ENCODE results near the gene PKD2.
"Not testable (repeated sequence)": the region's sequence is repeated elsewhere in the genome, so short reads cannot be mapped to it uniquely, and the experiment has no call there.

PKD2 gene

GRCh38 chr4:87989765-87990164, 17.7 kb upstream of the PKD2 start:
- Histone ChIP-seq H3K4me3 (ENCODE audit: low read depth in 1 of 2, low read length in 2 of 2) (no peak overlapping the region), H3K36me3 (ENCODE audit: insufficient read depth, low read length) (no peaks in the 10 kb centered on the region), H3K9ac (ENCODE audit: low read length) (no peak overlapping the region), H3K9me3 (ENCODE audit: low read length) (no peaks in the 10 kb centered on the region), H3K27ac (ENCODE audit: low read depth, low read length) (no peak overlapping the region), H3K4me1 (ENCODE audit: insufficient read depth, low read length) (no peaks in the 10 kb centered on the region), H3K27me3 (ENCODE audit: control insufficient read depth in 1 of 2, insufficient read depth in 2 of 2, low read length in 2 of 2) (no peaks in the 10 kb centered on the region)

DNA sequence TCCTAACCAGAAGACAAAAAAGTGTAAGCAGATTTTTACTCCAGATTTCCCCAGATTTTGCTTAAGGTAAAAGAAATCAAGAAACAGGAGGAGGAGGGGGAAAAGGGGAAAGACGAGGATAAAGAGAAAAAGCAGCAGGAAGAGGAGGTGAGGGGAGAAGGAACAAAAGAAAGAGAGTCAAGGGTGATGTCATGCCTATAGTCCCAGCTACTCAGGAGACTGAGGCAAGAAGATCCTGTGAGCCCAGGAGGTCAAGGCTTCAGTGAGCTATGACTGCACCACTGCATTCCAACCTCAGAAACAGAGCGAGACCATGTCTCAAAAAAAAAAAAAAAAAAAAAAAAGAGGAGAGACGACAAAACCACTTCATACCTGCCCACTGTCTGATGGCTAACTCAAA, 12.0 kb upstream of the PKD2 start:
- Histone ChIP-seq H3K4me3 (ENCODE audit: low read depth in 1 of 2, low read length in 2 of 2) (no peak overlapping the region), H3K27me3 (ENCODE audit: control insufficient read depth in 1 of 2, insufficient read depth in 2 of 2, low read length in 2 of 2) (no peaks in the 10 kb centered on the region), H3K27ac (ENCODE audit: low read depth, low read length) (no peak overlapping the region), H3K9ac (ENCODE audit: low read length) (no peak overlapping the region), H3K36me3 (ENCODE audit: insufficient read depth, low read length) (no peaks in the 10 kb centered on the region), H3K9me3 (ENCODE audit: low read length) (no peaks in the 10 kb centered on the region), H3K4me1 (ENCODE audit: insufficient read depth, low read length) (no peaks in the 10 kb centered on the region)

DNA sequence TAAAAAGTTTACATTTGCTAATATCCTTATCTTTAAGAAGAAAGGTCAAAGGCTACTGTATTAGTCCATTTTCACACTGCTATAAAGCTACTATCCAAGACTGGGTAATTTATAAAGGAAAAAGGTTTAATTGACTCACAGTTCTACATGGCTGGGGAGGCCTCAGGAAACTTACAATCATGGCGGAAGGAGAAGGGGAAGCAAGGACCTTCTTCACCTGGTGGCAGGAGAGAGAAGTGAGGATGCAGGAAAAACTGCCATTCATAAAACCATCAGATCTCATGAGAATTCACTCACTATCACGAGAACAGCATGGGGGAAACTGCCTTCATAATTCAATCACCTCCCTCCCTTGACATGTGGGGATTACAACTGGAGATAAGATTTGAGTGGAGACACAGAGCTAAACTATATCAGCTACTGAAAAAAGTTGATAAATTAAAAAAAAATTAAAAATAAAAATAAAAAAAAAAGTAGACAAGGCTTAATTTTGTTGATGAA, 8.2 kb upstream of the PKD2 start:
- H3K4me3 ChIP-seq (ENCODE audit: low read depth in 1 of 2, low read length in 2 of 2); H3K9me3 ChIP-seq (ENCODE audit: low read length); H3K9ac ChIP-seq (ENCODE audit: low read length); H3K36me3 ChIP-seq (ENCODE audit: insufficient read depth, low read length); H3K4me1 ChIP-seq (ENCODE audit: insufficient read depth, low read length); H3K27ac ChIP-seq (ENCODE audit: low read depth, low read length); H3K27me3 ChIP-seq (ENCODE audit: control insufficient read depth in 1 of 2, insufficient read depth in 2 of 2, low read length in 2 of 2): not testable (repeated sequence)

DNA sequence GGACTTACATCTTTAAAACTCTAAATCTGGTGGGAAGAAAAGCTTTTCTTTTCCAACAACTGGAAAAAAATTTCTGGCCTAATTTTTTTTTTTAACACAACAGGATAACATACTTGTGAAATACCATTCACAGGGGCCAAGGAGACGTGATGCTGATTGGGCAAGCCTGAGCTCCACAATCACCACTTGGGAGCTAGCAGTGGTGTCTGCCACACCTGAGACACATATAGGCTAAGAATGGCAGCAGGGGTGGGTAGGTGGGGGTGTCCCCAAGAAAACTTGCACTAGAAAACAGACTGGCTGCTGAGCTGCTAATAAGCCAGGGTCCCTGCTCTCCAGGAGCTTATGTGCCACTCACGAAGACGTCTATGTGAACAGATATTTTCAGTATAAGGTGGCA, 5.6 kb upstream of the PKD2 start:
- Histone ChIP-seq H3K9ac (ENCODE audit: low read length) (no peak overlapping the region), H3K36me3 (ENCODE audit: insufficient read depth, low read length) (no peaks in the 10 kb centered on the region), H3K27me3 (ENCODE audit: control insufficient read depth in 1 of 2, insufficient read depth in 2 of 2, low read length in 2 of 2) (no peaks in the 10 kb centered on the region), H3K27ac (ENCODE audit: low read depth, low read length) (no peak overlapping the region), H3K4me3 (ENCODE audit: low read depth in 1 of 2, low read length in 2 of 2) (no peak overlapping the region), H3K4me1 (ENCODE audit: insufficient read depth, low read length) (peaks cover 14% of the 10 kb centered on the region), H3K9me3 (ENCODE audit: low read length) (no peaks in the 10 kb centered on the region)

DNA sequence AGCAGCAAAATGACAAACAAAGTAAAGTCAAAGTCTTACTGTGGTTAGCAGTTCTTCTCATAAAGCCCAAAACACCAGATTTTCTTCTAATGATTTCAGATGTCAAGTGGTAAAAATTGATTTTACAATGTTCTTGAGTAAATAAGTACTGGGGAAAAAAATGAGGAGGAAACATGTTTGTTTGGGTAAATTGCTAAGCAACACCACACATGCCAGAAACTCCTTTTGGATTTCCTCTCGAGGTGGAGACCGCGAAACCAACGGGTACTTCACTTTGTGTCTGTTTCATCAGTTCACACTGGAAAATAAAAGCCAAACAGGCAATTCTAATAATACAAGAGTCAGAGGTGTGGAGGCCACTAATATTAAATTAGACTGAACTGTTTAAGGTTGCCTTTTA, 4.6 kb upstream of the PKD2 start:
- Histone ChIP-seq H3K4me1 (ENCODE audit: insufficient read depth, low read length) (peaks cover 16% of the 10 kb centered on the region), H3K36me3 (ENCODE audit: insufficient read depth, low read length) (no peaks in the 10 kb centered on the region), H3K9me3 (ENCODE audit: low read length) (no peaks in the 10 kb centered on the region), H3K27ac (ENCODE audit: low read depth, low read length) (no peak overlapping the region), H3K9ac (ENCODE audit: low read length) (no peak overlapping the region), H3K4me3 (ENCODE audit: low read depth in 1 of 2, low read length in 2 of 2) (no peak overlapping the region), H3K27me3 (ENCODE audit: control insufficient read depth in 1 of 2, insufficient read depth in 2 of 2, low read length in 2 of 2) (no peaks in the 10 kb centered on the region)

DNA sequence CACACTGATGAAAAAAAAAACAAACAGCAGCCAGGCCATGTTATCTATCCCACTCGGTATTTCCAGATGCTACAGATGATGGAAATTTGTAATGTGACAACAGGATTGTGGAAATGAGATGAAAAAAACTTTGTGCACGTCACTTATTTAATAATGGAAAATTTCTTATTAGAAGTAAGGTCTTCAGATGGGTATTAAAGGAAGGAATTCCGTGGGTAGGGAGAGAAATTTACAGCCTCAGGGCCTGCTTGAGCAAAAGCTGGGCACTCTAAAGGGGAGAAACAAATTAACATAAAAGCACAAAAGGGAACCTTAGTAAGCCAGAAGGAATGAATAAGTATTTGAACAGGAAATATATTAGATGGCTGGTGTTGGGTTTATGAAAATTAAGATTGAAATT, 4.2 kb upstream of the PKD2 start:
- H3K27ac ChIP-seq (ENCODE audit: low read depth, low read length), result no peak overlapping the region
- no peaks in the 10 kb centered on the region for H3K36me3 ChIP-seq (ENCODE audit: insufficient read depth, low read length)
- no peaks in the 10 kb centered on the region for H3K9me3 ChIP-seq (ENCODE audit: low read length)
- H3K9ac ChIP-seq (ENCODE audit: low read length), result no peak overlapping the region
- no peaks in the 10 kb centered on the region for H3K27me3 ChIP-seq (ENCODE audit: control insufficient read depth in 1 of 2, insufficient read depth in 2 of 2, low read length in 2 of 2)
- peaks cover 16% of the 10 kb centered on the region for H3K4me1 ChIP-seq (ENCODE audit: insufficient read depth, low read length)
- H3K4me3 ChIP-seq (ENCODE audit: low read depth in 1 of 2, low read length in 2 of 2), result no peak overlapping the region

GRCh38 chr4:88005076-88005475, 2.4 kb upstream of the PKD2 start:
- Histone ChIP-seq H3K36me3 (ENCODE audit: insufficient read depth, low read length) (no peaks in the 10 kb centered on the region), H3K27ac (ENCODE audit: low read depth, low read length) (no peak overlapping the region), H3K9me3 (ENCODE audit: low read length) (no peaks in the 10 kb centered on the region), H3K27me3 (ENCODE audit: control insufficient read depth in 1 of 2, insufficient read depth in 2 of 2, low read length in 2 of 2) (no peaks in the 10 kb centered on the region), H3K4me1 (ENCODE audit: insufficient read depth, low read length) (peaks cover 24% of the 10 kb centered on the region), H3K4me3 (ENCODE audit: low read depth in 1 of 2, low read length in 2 of 2) (no peak overlapping the region), H3K9ac (ENCODE audit: low read length) (no peak overlapping the region)

- Histone ChIP-seq H3K4me3 (ENCODE audit: low read depth in 1 of 2, low read length in 2 of 2) (no peak overlapping the region), H3K27ac (ENCODE audit: low read depth, low read length) (no peak overlapping the region), H3K27me3 (ENCODE audit: control insufficient read depth in 1 of 2, insufficient read depth in 2 of 2, low read length in 2 of 2) (no peaks in the 10 kb centered on the region), H3K4me1 (ENCODE audit: insufficient read depth, low read length) (peaks cover 32% of the 10 kb centered on the region), H3K36me3 (ENCODE audit: insufficient read depth, low read length) (no peaks in the 10 kb centered on the region), H3K9ac (ENCODE audit: low read length) (no peak overlapping the region), H3K9me3 (ENCODE audit: low read length) (no peaks in the 10 kb centered on the region)
These were observed 1.5 kb upstream of the PKD2 start for GRCh38 chr4:88005946-88006345.

DNA sequence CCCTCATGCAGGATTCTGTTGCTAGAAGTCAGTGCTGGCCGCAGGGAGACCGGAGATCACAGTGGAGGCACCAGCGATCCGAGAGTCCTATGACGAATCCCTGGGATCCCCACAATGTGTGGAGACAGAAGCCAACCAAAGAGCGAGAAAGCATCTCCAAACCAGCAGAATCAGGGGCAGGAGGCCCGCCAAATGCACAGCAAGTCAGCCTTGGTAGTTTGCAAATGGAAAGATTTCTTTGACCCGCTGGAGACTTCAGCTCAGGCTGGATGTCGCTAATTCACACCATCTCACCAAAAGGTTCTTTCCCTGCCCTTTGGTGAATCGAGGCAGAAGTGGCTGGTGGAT, 505 bp upstream of the PKD2 start:
- Histone ChIP-seq H3K27me3 (ENCODE audit: control insufficient read depth in 1 of 2, insufficient read depth in 2 of 2, low read length in 2 of 2) (no peaks in the 10 kb centered on the region), H3K9me3 (ENCODE audit: low read length) (no peaks in the 10 kb centered on the region), H3K9ac (ENCODE audit: low read length) (no peak overlapping the region), H3K4me3 (ENCODE audit: low read depth in 1 of 2, low read length in 2 of 2) (peak overlapping the region; percentile 60 to 66), H3K4me1 (ENCODE audit: insufficient read depth, low read length) (peaks cover 41% of the 10 kb centered on the region), H3K27ac (ENCODE audit: low read depth, low read length) (peak overlapping the region; percentile 70), H3K36me3 (ENCODE audit: insufficient read depth, low read length) (no peaks in the 10 kb centered on the region)

DNA sequence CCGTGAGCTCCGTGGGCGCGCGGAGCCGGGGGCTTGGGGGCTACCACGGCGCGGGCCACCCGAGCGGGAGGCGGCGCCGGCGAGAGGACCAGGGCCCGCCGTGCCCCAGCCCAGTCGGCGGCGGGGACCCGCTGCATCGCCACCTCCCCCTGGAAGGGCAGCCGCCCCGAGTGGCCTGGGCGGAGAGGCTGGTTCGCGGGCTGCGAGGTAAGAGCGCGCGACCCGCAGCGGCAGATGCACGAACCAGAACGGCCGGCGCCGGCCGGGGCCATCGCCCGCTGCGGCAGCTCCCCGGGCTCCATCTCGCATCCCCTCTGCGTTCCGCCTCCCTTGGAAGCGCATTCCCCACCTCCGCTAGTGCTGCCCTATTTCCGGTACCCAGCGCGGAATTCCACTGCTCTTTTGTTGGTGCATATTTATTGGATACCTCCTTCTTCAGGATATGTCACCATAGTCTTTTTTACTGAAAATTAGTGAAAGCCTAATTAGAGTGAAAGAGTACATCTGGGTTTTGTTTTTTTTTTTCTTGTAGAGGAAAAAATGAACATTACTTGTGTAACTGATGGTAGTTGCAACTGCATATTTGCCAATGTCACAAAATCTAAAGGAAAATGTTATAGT, 797 bp downstream of the PKD2 start:
- Histone ChIP-seq H3K27ac (ENCODE audit: low read depth, low read length) (peak overlapping the region; percentile 75), H3K9ac (ENCODE audit: low read length) (peak overlapping the region; percentile 72), H3K4me1 (ENCODE audit: insufficient read depth, low read length) (peaks cover 54% of the 10 kb centered on the region), H3K4me3 (ENCODE audit: low read depth in 1 of 2, low read length in 2 of 2) (peak overlapping the region; percentile 66 to 79), H3K27me3 (ENCODE audit: control insufficient read depth in 1 of 2, insufficient read depth in 2 of 2, low read length in 2 of 2) (no peaks in the 10 kb centered on the region), H3K36me3 (ENCODE audit: insufficient read depth, low read length) (no peaks in the 10 kb centered on the region), H3K9me3 (ENCODE audit: low read length) (no peaks in the 10 kb centered on the region)

DNA sequence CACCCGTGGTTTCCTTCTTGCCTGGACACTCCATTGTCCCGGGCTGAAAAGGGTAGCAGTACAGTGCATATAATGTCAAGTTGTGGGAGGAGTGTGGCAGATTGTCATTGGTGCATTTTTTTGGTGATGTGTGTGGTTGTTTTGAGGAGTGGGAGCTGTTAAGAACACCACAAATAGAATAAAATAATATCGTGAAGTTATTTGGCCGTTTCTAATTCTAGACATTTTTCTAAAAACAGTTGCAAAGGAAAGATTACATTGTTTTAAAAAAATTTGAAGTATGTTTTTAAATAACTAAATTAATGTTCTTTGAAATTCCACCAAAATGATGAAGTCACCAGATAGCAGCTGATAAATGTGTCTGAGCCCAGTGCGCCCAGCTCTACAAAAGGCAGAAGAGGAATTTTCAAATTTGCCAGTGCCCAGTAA, 1.3 kb downstream of the PKD2 start:
- H3K4me1 ChIP-seq (ENCODE audit: insufficient read depth, low read length), result peaks cover 59% of the 10 kb centered on the region
- no peaks in the 10 kb centered on the region for H3K27me3 ChIP-seq (ENCODE audit: control insufficient read depth in 1 of 2, insufficient read depth in 2 of 2, low read length in 2 of 2)
- H3K4me3 ChIP-seq (ENCODE audit: low read depth in 1 of 2, low read length in 2 of 2), result peak overlapping the region; percentile 66 to 79
- peak overlapping the region; percentile 12 for H3K27ac ChIP-seq (ENCODE audit: low read depth, low read length)
- no peaks in the 10 kb centered on the region for H3K36me3 ChIP-seq (ENCODE audit: insufficient read depth, low read length)
- peak overlapping the region; percentile 72 for H3K9ac ChIP-seq (ENCODE audit: low read length)
- no peaks in the 10 kb centered on the region for H3K9me3 ChIP-seq (ENCODE audit: low read length)

- Histone ChIP-seq H3K27ac (ENCODE audit: low read depth, low read length) (peak overlapping the region; percentile 5), H3K27me3 (ENCODE audit: control insufficient read depth in 1 of 2, insufficient read depth in 2 of 2, low read length in 2 of 2) (no peaks in the 10 kb centered on the region), H3K9ac (ENCODE audit: low read length) (no peak overlapping the region), H3K36me3 (ENCODE audit: insufficient read depth, low read length) (no peaks in the 10 kb centered on the region), H3K4me1 (ENCODE audit: insufficient read depth, low read length) (peaks cover 67% of the 10 kb centered on the region), H3K4me3 (ENCODE audit: low read depth in 1 of 2, low read length in 2 of 2) (no peak overlapping the region), H3K9me3 (ENCODE audit: low read length) (no peaks in the 10 kb centered on the region)
These were observed 2.4 kb downstream of the PKD2 start for GRCh38 chr4:88009871-88010270.
